Skeletal muscle cell (primary cell): ENCODE data around the gene SLC16A1.

Experiments used
- DNase-seq: peaks from one replicate; pipeline ENCODE4 v3.0.0-alpha.2; 2010; ENCODE audit warnings: low read depth
- H3K4me3 ChIP-seq: 2 replicates; pipeline ENCODE4 v1.5.1; 2011; ENCODE audit warnings: low read depth, mild to moderate bottlenecking, control low read depth, low read length, moderate library complexity

The SLC16A1 gene

GRCh38 chr1:112933820-112934571, 22.0 kb downstream of the SLC16A1 start:
- H3K4me3 ChIP-seq, result no peak overlapping the region
- no peak for DNase-seq

DNA sequence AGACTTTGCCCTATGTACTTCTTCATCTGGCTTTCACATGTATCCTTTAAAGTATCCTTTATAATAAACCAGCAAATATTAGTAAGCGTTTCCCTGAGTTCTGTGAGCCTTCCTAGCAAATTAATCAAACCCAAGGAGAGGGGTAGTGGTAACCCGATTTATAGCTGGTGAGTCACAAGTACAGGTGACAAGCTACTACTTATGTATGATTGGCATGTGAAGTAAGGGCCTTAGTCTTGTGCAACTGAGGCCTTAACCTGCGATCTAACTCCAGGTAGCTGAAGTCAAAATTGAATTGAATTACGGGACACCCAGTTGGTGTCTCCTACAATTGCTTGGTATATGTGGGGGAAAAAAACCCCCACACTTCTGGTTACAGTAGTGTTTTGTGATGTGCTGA, 26.0 kb downstream of the SLC16A1 start:
- no peak for DNase-seq
- H3K4me3 ChIP-seq, result no peak overlapping the region

DNA sequence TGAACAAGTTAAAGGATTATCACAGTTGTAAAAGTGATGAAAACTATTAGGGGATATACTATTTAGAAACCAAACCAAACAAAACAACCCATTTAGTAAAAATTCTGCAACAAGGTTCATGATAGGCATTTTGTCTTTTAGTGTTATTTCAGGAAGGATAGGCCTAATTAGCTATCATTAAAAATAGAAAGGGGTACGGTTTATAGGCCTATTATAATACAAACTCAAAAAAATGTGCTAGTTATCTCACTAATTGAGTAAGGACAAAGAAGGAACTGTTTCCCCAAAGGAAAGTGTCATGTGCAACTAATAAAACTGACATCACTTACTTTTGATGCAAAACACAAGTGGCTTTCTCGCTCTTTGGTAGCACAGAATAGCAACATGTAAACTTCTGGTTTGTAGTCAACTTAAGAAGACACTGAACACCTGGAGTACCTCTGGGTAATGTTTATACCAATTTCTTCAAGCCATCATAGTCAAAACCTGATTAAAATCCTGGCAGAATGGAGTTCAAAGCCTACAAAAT, 28.5 kb downstream of the SLC16A1 start:
- no peak for DNase-seq
- no peak overlapping the region for H3K4me3 ChIP-seq

- H3K4me3 ChIP-seq, result no peak overlapping the region
- no peak for DNase-seq
These were observed 29.1 kb downstream of the SLC16A1 start for GRCh38 chr1:112926858-112927257.

- DNase-seq, result no peak
- no peak overlapping the region for H3K4me3 ChIP-seq
These were observed 31.0 kb downstream of the SLC16A1 start for GRCh38 chr1:112925015-112925414.

GRCh38 chr1:112923959-112924349, 32.0 kb downstream of the SLC16A1 start:
- no peak overlapping the region for H3K4me3 ChIP-seq
- DNase-seq, result no peak

DNA sequence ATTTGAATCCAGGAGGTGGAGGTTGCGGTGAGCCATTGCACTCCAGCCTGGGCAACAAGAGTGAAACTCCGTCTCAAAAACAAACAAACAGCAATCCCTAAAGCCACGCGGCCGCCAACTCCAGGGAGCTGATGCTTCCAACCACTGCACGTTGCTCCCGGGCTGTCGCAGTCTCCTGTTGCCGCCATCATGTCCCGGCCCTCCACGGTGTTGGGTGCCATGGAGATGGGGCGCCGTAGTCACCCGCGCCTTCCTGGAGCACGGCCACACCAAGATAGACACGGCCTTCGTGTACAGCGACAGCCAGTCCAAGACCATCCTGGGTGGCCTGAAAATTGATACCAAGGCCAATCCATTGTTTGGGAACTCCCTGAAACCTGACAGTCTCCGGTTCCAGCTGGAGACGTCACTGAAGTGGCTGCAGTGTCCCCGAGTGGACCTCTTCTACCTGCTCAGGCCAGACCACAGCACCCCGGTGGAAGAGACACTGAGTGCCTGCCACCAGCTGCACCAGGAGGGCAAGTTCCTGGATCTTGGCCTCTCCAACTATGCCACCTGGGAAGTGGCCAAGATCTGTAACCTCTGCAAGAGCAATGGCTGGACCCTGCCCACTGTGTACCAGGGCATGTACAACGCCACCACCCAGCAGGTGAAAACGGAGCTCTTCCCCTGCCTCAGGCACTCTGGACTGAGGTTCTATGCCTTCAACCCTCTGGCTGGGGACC, 32.6 kb downstream of the SLC16A1 start:
- DNase-seq, result no peak
- no peak overlapping the region for H3K4me3 ChIP-seq

- DNase-seq, result no peak
- H3K4me3 ChIP-seq, result no peak overlapping the region
These were observed 44.3 kb downstream of the SLC16A1 start for GRCh38 chr1:112911506-112912220.

DNA sequence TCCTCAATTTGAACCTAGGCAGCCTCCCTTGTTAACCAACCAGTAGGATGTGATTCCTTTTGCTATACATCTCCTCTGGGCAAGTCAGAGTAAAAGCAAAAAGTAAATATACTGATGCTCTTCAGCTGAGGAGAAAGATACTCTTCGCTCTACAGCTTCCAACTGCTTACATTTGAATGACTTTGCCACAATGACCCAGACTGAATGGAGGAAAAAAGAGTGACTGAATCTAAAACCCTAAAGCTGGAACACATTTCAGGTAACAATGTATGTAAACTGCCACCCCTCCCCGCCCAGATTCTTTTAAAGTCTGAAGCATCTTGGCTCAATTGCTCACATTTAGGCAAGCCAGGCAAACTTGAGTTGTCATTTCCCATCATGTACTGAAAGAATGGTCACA, 46.1 kb downstream of the SLC16A1 start:
- DNase-seq, result no peak
- H3K4me3 ChIP-seq, result no peak overlapping the region

- H3K4me3 ChIP-seq, result no peak overlapping the region
- no peak for DNase-seq
These were observed 49.8 kb downstream of the SLC16A1 start for GRCh38 chr1:112906150-112906698.

DNA sequence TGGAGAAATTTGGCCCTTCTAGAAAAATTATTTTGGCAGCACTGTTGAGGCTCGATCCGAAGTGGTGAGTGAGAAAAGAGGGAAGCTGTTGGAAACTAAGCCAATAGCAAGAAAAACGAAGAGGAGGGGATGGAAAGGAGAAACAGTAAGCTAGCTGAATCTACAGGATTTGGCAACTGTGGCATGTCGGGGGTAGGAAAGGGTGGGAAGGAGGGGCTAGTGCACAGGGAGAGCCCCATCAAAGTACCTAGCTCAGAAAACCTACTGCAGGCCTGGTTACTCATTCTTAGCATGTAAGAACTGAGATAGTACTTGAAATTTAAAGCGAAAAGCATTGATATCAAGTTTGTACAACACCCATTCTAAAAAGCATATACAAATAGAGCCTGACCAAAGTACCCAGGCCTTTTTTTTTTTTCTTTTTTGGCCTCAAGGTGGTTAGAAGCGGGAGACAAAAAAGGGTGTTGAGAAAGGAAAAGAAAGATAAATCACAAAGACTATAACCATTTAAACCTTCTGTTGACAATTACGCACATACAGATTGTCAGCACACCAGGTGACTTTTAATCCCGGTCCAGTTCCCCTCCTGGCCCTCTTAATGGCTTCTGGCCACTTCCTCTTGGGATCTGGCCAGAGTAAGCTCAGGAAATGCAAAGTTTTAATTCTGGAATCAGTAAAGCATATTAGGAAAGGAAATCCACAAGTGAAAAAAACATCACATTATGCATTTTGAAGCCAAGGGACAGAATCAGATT, 50.4 kb downstream of the SLC16A1 start:
- no peak for DNase-seq
- no peak overlapping the region for H3K4me3 ChIP-seq

GRCh38 chr1:112904831-112905261, 51.1 kb downstream of the SLC16A1 start:
- no peak overlapping the region for H3K4me3 ChIP-seq
- DNase-seq, result no peak

GRCh38 chr1:112904071-112904830, 51.7 kb downstream of the SLC16A1 start:
- peak; percentile 48 for DNase-seq
- H3K4me3 ChIP-seq, result no peak overlapping the region

GRCh38 chr1:112902221-112902620, 53.8 kb downstream of the SLC16A1 start:
- no peak overlapping the region for H3K4me3 ChIP-seq
- no peak for DNase-seq

DNA sequence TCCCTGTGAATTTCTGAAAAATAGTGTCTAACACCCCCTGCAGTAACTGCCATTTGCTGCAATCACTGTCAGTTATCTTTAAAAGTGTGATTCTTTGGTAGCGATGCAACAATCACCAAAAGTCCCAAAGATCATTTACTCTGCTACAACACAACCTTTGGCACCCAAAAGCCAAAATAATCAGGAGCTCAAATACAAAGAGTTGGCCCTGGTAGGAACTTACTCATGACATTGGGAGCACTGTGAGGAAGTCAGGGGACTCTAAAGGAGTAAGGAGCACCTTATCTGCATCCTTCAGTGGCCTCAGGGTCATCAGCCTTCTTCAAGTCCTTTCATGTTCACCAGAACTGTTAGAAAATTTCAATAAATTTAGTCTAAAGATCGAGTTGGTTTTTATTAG, 54.6 kb downstream of the SLC16A1 start:
- H3K4me3 ChIP-seq, result no peak overlapping the region
- no peak for DNase-seq

- DNase-seq, result no peak
These were observed 59.2 kb downstream of the SLC16A1 start for GRCh38 chr1:112896783-112897182.

GRCh38 chr1:112894561-112895011, 61.4 kb downstream of the SLC16A1 start:
- H3K4me3 ChIP-seq, result no peak overlapping the region
- no peak for DNase-seq

More at GRCh38 chr1:112896783-112897182, 59.2 kb downstream of the SLC16A1 start:
- H3K4me3 ChIP-seq, result no peak overlapping the region

DNA sequence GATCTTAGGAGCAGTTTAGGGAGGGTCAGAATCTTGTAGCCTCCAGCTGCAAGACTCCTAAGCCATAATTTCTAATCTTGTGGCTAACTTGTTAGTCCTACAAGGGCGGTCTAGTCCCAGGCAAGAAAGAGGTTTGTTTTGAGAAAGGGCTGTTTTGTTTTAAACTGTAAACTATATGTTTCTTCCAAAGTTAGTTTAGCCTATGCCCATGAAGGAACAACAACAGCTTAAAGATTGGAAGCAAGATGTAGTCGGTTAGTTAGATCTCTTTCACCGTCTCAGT, 62.0 kb downstream of the SLC16A1 start:
- no peak for DNase-seq
- no peak overlapping the region for H3K4me3 ChIP-seq
